T-cell (primary cell): ENCODE measurements around the gene ACAT2. TPM values are rescaled to one million over a fixed set of nuclear protein-coding genes. Genes with fewer than 3 reads are reported as not detected.

Source experiments
- total RNA-seq, 35 experiments: library from RNA in 6 of 35; stranded (reverse) in 6 of 35; fragments of 120-200 nt in 1 of 35; gene quantifications; one replicate each; pipeline versions ENCODE4 v1.2.1 to v1.2.4 and lab custom pipeline; 2013 to 2026

The ACAT2 gene
- total RNA-seq, 5 donors from 2014 or later (not counting 1 experiment from before 2014, with no cell fraction given) = 21.5 to 28.2 (median 27.4) TPM

Other genes with a start within 250 kb of the ACAT2 start
- gene SOD2, start 68.8 kb upstream of the ACAT2 start, total RNA-seq = 100 to 1,000 TPM in 3 of 5 donors, 10 to 100 TPM in 2; 81.2 to 143 (median 112) TPM
- gene WTAP, start 34.5 kb upstream of the ACAT2 start, total RNA-seq = 100 to 1,000 TPM; 119 to 177 (median 126) TPM
- 100 to 1,000 TPM; 129 to 188 (median 146) TPM for gene TCP1, start 27.6 kb downstream of the ACAT2 start, total RNA-seq
- 10 to 100 TPM; 19.8 to 44.4 (median 36.6) TPM for gene MRPL18, start 28.4 kb downstream of the ACAT2 start, total RNA-seq
- 1 to 10 TPM in 1 of 5 donors, under 1 TPM in 3, not detected in 1; 0.26 to 1.2 (median 0.46) TPM for gene PNLDC1, start 38.2 kb downstream of the ACAT2 start, total RNA-seq
- not detected for gene MAS1, start 128.9 kb downstream of the ACAT2 start, total RNA-seq
- gene IGF2R, start 207.0 kb downstream of the ACAT2 start, total RNA-seq = 10 to 100 TPM; 63.4 to 87.5 (median 70.5) TPM